Activated gamma-delta T cell (primary cell): ENCODE data around the gene UBE3D.
"Not testable (repeated sequence)": the region's sequence is repeated elsewhere in the genome, so short reads cannot be mapped to it uniquely, and the experiment has no call there.

Source experiments
- DNase-seq: peaks from one replicate; lab custom pipeline; 2025; lab: John Stamatoyannopoulos, UW

Gene UBE3D

GRCh38 chr6:82914511-82914910 lies 151.1 kb downstream of the UBE3D start:
- no peak for DNase-seq

GRCh38 chr6:82910820-82911219 lies 154.8 kb downstream of the UBE3D start:
- DNase-seq: no peak

GRCh38 chr6:82910395-82910794 lies 155.2 kb downstream of the UBE3D start:
- no peak for DNase-seq

- no peak for DNase-seq
Measured at GRCh38 chr6:82909551-82909950, 156.1 kb downstream of the UBE3D start.

GRCh38 chr6:82908661-82909060 lies 157.0 kb downstream of the UBE3D start:
- no peak for DNase-seq

GRCh38 chr6:82906951-82907350 lies 158.7 kb downstream of the UBE3D start:
- no peak for DNase-seq

GRCh38 chr6:82906489-82906888 lies 159.2 kb downstream of the UBE3D start:
- no peak for DNase-seq

GRCh38 chr6:82904860-82905259 lies 160.8 kb downstream of the UBE3D start:
- no peak for DNase-seq

GRCh38 chr6:82904257-82904656 lies 161.4 kb downstream of the UBE3D start:
- no peak for DNase-seq

GRCh38 chr6:82902290-82902689 lies 163.4 kb downstream of the UBE3D start:
- DNase-seq: no peak

- DNase-seq: no peak
Measured at GRCh38 chr6:82894653-82895259, 170.9 kb downstream of the UBE3D start.

- DNase-seq: no peak
Measured at GRCh38 chr6:82893889-82894652, 171.6 kb downstream of the UBE3D start.

GRCh38 chr6:82891503-82891902 lies 174.1 kb downstream of the UBE3D start:
- DNase-seq: not testable (repeated sequence)

- no peak for DNase-seq
Measured at GRCh38 chr6:82891076-82891475, 174.6 kb downstream of the UBE3D start.

- DNase-seq: no peak
Measured at GRCh38 chr6:82890240-82890639, 175.4 kb downstream of the UBE3D start.

GRCh38 chr6:82889143-82889542 lies 176.5 kb downstream of the UBE3D start:
- DNase-seq: no peak

GRCh38 chr6:82882363-82883023 lies 183.1 kb downstream of the UBE3D start:
- no peak for DNase-seq

- no peak for DNase-seq
Measured at GRCh38 chr6:82881519-82881918, 184.1 kb downstream of the UBE3D start.

GRCh38 chr6:82878812-82879211 lies 186.8 kb downstream of the UBE3D start:
- DNase-seq: no peak

- no peak for DNase-seq
Measured at GRCh38 chr6:82877213-82878195, 188.1 kb downstream of the UBE3D start.

GRCh38 chr6:82875573-82876185 lies 190.0 kb downstream of the UBE3D start:
- no peak for DNase-seq
